H1 (cell line): ENCODE results near the gene DNAL1. TPM values are rescaled to one million over a fixed set of nuclear protein-coding genes. Genes with fewer than 3 reads are reported as not detected.

Experiments used
- BCL11A ChIP-seq, 2 experiments: IDR thresholded peaks; one replicate each; pipeline ENCODE4 v1.6.1; 2011; ENCODE audit warnings: low read depth in 2 of 2, low read length in 2 of 2, mild to moderate bottlenecking in 2 of 2
- E2F6 ChIP-seq: IDR thresholded peaks from 2 replicates; pipeline ENCODE4 v1.6.1; 2012; ENCODE audit warnings: inconsistent platforms
- polyA plus RNA-seq, 7 experiments: library from polyadenylated mRNA; depleted of rRNA in 3 of 7; stranded (reverse) in 5 of 7; unstranded in 2 of 7; fragments of >200 nt in 5 of 7; fragments of 200-250 nt in 2 of 7; gene quantifications; 1 replicate in 5 of 7; 2 replicates in 1 of 7; 4 replicates in 1 of 7; pipeline versions ENCODE4 v1.2.1 to v1.2.3, GENCODE V29; 2011 to 2013; ENCODE audit warnings: missing spikeins in 2 of 7, mixed read lengths in 2 of 7
- total RNA-seq: library from RNA; stranded (reverse); fragmentation: NEBNext Ultra II Directional; extraction: Animal tissue kit (Norgen Biotek cat#: 25700); gene quantifications from 2 replicates; pipeline ENCODE4 v1.2.1, GENCODE V29; 2021

Gene DNAL1
- total and polyA plus RNA-seq, 2 of the 8 experiments (the other 6 are each of a cell fraction or from before 2014, with no cell fraction given) = 2.8 to 16.8 TPM

GRCh38 chr14:73712540-73713180, 67.9 kb downstream of the DNAL1 start (continued):
- TF ChIP-seq BCL11A (IDR thresholded peaks at IDR 0.05; ENCODE audit: low read depth in 2 of 2, low read length in 2 of 2) (no peak), E2F6 (no peak)
- TF ChIP-seq, all 59 proteins: peak for 4
